Thymus (tissue), 11 donors: ENCODE results near the gene CTNNA2. TPM values are rescaled to one million over a fixed set of nuclear protein-coding genes. Genes with fewer than 3 reads are reported as not detected.

Experiments
- DNase-seq, 9 donors: peaks; one replicate each; pipeline ENCODE4 v3.0.0-alpha.2; 2013; ENCODE audit warnings: low spot score in 9 of 9, low read depth in 6 of 9, missing footprints in 1 of 9
- H3K27ac ChIP-seq, 2 donors: one replicate each; pipeline ENCODE4 v1.5.1; 2013; ENCODE audit warnings: control low read depth in 1 of 2, low read depth in 1 of 2, low read length in 1 of 2, mild to moderate bottlenecking in 1 of 2, moderate library complexity in 1 of 2
- H3K27me3 ChIP-seq, 2 donors: one replicate each; pipeline ENCODE4 v1.5.1; 2013; ENCODE audit warnings: low read length in 1 of 2; ENCODE audit not compliant: control insufficient read depth in 2 of 2, insufficient read depth in 1 of 2
- H3K36me3 ChIP-seq, 2 donors: one replicate each; pipeline ENCODE4 v1.5.1; 2013; ENCODE audit warnings: low read length in 1 of 2, mild to moderate bottlenecking in 1 of 2, moderate library complexity in 1 of 2; ENCODE audit not compliant: control insufficient read depth in 2 of 2, insufficient read depth in 2 of 2
- H3K4me1 ChIP-seq, 2 donors: one replicate each; pipeline ENCODE4 v1.5.1; 2013; ENCODE audit warnings: low read length in 2 of 2; ENCODE audit not compliant: control insufficient read depth in 2 of 2, insufficient read depth in 2 of 2
- H3K4me3 ChIP-seq, 2 donors: one replicate each; pipeline ENCODE4 v1.5.1; 2013; ENCODE audit warnings: low read length in 2 of 2, control low read depth in 1 of 2, mild to moderate bottlenecking in 1 of 2
- H3K9me3 ChIP-seq, 2 donors: one replicate each; pipeline ENCODE4 v1.5.1; 2013; ENCODE audit warnings: low read length in 1 of 2, mild to moderate bottlenecking in 1 of 2; ENCODE audit not compliant: control insufficient read depth in 2 of 2, insufficient read depth in 1 of 2
- WGBS: extraction: QIAGEN DNeasy Blood & Tissue Kit; methylation state at CpG from one replicate; pipeline ENCODE4 v1.1.7; 2013; 5-methylcytosine and 5-hydroxymethylcytosine counted together
- polyA plus RNA-seq: library from polyadenylated mRNA; stranded (reverse); fragments of 200-250 nt; gene quantifications from one replicate; pipeline ENCODE4 v1.2.3, GENCODE V29; 2013
- total RNA-seq: library from RNA; stranded (reverse); fragments of 120-200 nt; gene quantifications from one replicate; pipeline ENCODE4 v1.2.4, GENCODE V29; 2013
- donor health status: healthy.

CTNNA2 gene
- total and polyA plus RNA-seq, 2 donors: 0.16 to 0.19 TPM

GRCh38 chr2:79740879-79741443 lies 228.1 kb downstream of the CTNNA2 start:
- no peak overlapping the region for H3K27ac ChIP-seq
- no peaks in the 10 kb centered on the region for H3K9me3 ChIP-seq
- WGBS: 94% methylated on average over 6 of the region's 6 CpGs
- H3K4me1 ChIP-seq: no peaks in the 10 kb centered on the region
- H3K27me3 ChIP-seq: no peaks in the 10 kb centered on the region
- DNase-seq: no peak
- no peak overlapping the region for H3K4me3 ChIP-seq
- no peaks in the 10 kb centered on the region for H3K36me3 ChIP-seq

- H3K27ac ChIP-seq: no peak overlapping the region
- H3K4me1 ChIP-seq: no peaks in the 10 kb centered on the region
- H3K4me3 ChIP-seq: no peak overlapping the region
- H3K27me3 ChIP-seq: no peaks in the 10 kb centered on the region
- no peaks in the 10 kb centered on the region for H3K36me3 ChIP-seq
- no peak for DNase-seq
- H3K9me3 ChIP-seq: no peaks in the 10 kb centered on the region
- WGBS: 88% methylated on average over 6 of the region's 6 CpGs
Measured at GRCh38 chr2:79750321-79750720, 237.5 kb downstream of the CTNNA2 start.

GRCh38 chr2:79757526-79757925 lies 244.7 kb downstream of the CTNNA2 start:
- 79% methylated on average over 4 of the region's 4 CpGs for WGBS
- Histone ChIP-seq H3K27me3 (no peaks in the 10 kb centered on the region), H3K27ac (no peak overlapping the region), H3K4me3 (no peak overlapping the region), H3K36me3 (no peaks in the 10 kb centered on the region), H3K4me1 (no peaks in the 10 kb centered on the region), H3K9me3 (no peaks in the 10 kb centered on the region)
- no peak for DNase-seq

- no peak for DNase-seq
- H3K27me3 ChIP-seq: no peaks in the 10 kb centered on the region
- H3K4me3 ChIP-seq: no peak overlapping the region
- H3K9me3 ChIP-seq: no peaks in the 10 kb centered on the region
- no peaks in the 10 kb centered on the region for H3K36me3 ChIP-seq
- no peak overlapping the region for H3K27ac ChIP-seq
- no peaks in the 10 kb centered on the region for H3K4me1 ChIP-seq
- 75% methylated on average over 5 of the region's 5 CpGs for WGBS
Measured at GRCh38 chr2:79758042-79758441, 245.2 kb downstream of the CTNNA2 start.

- no peaks in the 10 kb centered on the region for H3K27me3 ChIP-seq
- no peak overlapping the region for H3K27ac ChIP-seq
- H3K4me3 ChIP-seq: no peak overlapping the region
- no peaks in the 10 kb centered on the region for H3K9me3 ChIP-seq
- no peaks in the 10 kb centered on the region for H3K36me3 ChIP-seq
- WGBS: 87% methylated on average over 6 of the region's 6 CpGs
- DNase-seq: no peak
- H3K4me1 ChIP-seq: no peaks in the 10 kb centered on the region
Measured at GRCh38 chr2:79758749-79759282, 246.0 kb downstream of the CTNNA2 start.

- Histone ChIP-seq H3K27me3 (no peaks in the 10 kb centered on the region), H3K4me3 (no peak overlapping the region), H3K27ac (no peak overlapping the region), H3K9me3 (no peaks in the 10 kb centered on the region), H3K4me1 (no peaks in the 10 kb centered on the region), H3K36me3 (no peaks in the 10 kb centered on the region)
- no peak for DNase-seq
- WGBS: 86% methylated on average over 3 of the region's 3 CpGs
Measured at GRCh38 chr2:79770926-79771325, 258.1 kb downstream of the CTNNA2 start.

- 98% methylated on average over 3 of the region's 3 CpGs for WGBS
- no peak overlapping the region for H3K27ac ChIP-seq
- no peaks in the 10 kb centered on the region for H3K4me1 ChIP-seq
- no peaks in the 10 kb centered on the region for H3K9me3 ChIP-seq
- H3K4me3 ChIP-seq: no peak overlapping the region
- DNase-seq: no peak
- no peaks in the 10 kb centered on the region for H3K36me3 ChIP-seq
- H3K27me3 ChIP-seq: no peaks in the 10 kb centered on the region
Measured at GRCh38 chr2:79771493-79771892, 258.6 kb downstream of the CTNNA2 start.

GRCh38 chr2:79774016-79774415 lies 261.2 kb downstream of the CTNNA2 start:
- H3K9me3 ChIP-seq: no peaks in the 10 kb centered on the region
- DNase-seq: no peak
- H3K27ac ChIP-seq: no peak overlapping the region
- H3K27me3 ChIP-seq: no peaks in the 10 kb centered on the region
- no peak overlapping the region for H3K4me3 ChIP-seq
- no peaks in the 10 kb centered on the region for H3K4me1 ChIP-seq
- 91% methylated on average over 2 of the region's 2 CpGs for WGBS
- no peaks in the 10 kb centered on the region for H3K36me3 ChIP-seq

GRCh38 chr2:79776461-79776860 lies 263.6 kb downstream of the CTNNA2 start:
- Histone ChIP-seq H3K36me3 (no peaks in the 10 kb centered on the region), H3K4me1 (no peaks in the 10 kb centered on the region), H3K4me3 (no peak overlapping the region), H3K27ac (no peak overlapping the region), H3K9me3 (no peaks in the 10 kb centered on the region), H3K27me3 (no peaks in the 10 kb centered on the region)
- 92% methylated on average over 2 of the region's 2 CpGs for WGBS
- no peak for DNase-seq
